Neural cell (in vitro differentiated cells): ENCODE measurements around the gene PAEP.

Experiments
- EP300 ChIP-seq: fragments of 450-650 bp; conservative IDR thresholded peaks from 2 replicates; pipeline ENCODE4 v1.6.1; 2014; ENCODE audit warnings: antibody characterized with exemption, mild to moderate bottlenecking, moderate library complexity; ENCODE audit not compliant: poor library complexity, severe bottlenecking
- EZH2 ChIP-seq: fragments of 200-600, 300-800 bp; shearing (Covaris generic), sonication (generic); IDR thresholded peaks from 2 replicates; pipeline ENCODE4 v1.6.1; 2014; ENCODE audit warnings: antibody characterized with exemption, low read length, borderline replicate concordance, mild to moderate bottlenecking; ENCODE audit not compliant: insufficient read depth, poor library complexity, severe bottlenecking
- MXI1 ChIP-seq: fragments of 450-650 bp; conservative IDR thresholded peaks from 2 replicates; pipeline ENCODE4 v1.6.1; 2014; ENCODE audit warnings: antibody characterized with exemption, mild to moderate bottlenecking; ENCODE audit not compliant: poor library complexity, severe bottlenecking
- POLR2AphosphoS5 ChIP-seq: IDR thresholded peaks from 2 replicates; pipeline ENCODE4 v1.6.1; 2012
- SMC3 ChIP-seq: fragments of 450-650 bp; conservative IDR thresholded peaks from 2 replicates; pipeline ENCODE4 v1.6.1; 2014; ENCODE audit warnings: antibody characterized with exemption, mild to moderate bottlenecking, moderate library complexity; ENCODE audit not compliant: poor library complexity
- TAF1 ChIP-seq: IDR thresholded peaks from 2 replicates; pipeline ENCODE4 v1.6.1; 2012; ENCODE audit warnings: low read depth
- TF ChIP-seq, protein P1 (sequence below): fragments of 450-650 bp; IDR thresholded peaks from 2 replicates; pipeline ENCODE4 v1.5.1; 2014; ENCODE audit warnings: antibody characterized with exemption, mild to moderate bottlenecking, moderate library complexity; ENCODE audit not compliant: poor library complexity, severe bottlenecking
- TF ChIP-seq, protein P2 (sequence below): IDR thresholded peaks from 2 replicates; pipeline ENCODE4 v1.6.1; 2012; ENCODE audit warnings: borderline replicate concordance

- no peak for TF ChIP-seq EP300
- no peak for TF ChIP-seq MXI1
- TF ChIP-seq, protein P1, sequence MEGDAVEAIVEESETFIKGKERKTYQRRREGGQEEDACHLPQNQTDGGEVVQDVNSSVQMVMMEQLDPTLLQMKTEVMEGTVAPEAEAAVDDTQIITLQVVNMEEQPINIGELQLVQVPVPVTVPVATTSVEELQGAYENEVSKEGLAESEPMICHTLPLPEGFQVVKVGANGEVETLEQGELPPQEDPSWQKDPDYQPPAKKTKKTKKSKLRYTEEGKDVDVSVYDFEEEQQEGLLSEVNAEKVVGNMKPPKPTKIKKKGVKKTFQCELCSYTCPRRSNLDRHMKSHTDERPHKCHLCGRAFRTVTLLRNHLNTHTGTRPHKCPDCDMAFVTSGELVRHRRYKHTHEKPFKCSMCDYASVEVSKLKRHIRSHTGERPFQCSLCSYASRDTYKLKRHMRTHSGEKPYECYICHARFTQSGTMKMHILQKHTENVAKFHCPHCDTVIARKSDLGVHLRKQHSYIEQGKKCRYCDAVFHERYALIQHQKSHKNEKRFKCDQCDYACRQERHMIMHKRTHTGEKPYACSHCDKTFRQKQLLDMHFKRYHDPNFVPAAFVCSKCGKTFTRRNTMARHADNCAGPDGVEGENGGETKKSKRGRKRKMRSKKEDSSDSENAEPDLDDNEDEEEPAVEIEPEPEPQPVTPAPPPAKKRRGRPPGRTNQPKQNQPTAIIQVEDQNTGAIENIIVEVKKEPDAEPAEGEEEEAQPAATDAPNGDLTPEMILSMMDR, result no peak
- TF ChIP-seq, protein P2, sequence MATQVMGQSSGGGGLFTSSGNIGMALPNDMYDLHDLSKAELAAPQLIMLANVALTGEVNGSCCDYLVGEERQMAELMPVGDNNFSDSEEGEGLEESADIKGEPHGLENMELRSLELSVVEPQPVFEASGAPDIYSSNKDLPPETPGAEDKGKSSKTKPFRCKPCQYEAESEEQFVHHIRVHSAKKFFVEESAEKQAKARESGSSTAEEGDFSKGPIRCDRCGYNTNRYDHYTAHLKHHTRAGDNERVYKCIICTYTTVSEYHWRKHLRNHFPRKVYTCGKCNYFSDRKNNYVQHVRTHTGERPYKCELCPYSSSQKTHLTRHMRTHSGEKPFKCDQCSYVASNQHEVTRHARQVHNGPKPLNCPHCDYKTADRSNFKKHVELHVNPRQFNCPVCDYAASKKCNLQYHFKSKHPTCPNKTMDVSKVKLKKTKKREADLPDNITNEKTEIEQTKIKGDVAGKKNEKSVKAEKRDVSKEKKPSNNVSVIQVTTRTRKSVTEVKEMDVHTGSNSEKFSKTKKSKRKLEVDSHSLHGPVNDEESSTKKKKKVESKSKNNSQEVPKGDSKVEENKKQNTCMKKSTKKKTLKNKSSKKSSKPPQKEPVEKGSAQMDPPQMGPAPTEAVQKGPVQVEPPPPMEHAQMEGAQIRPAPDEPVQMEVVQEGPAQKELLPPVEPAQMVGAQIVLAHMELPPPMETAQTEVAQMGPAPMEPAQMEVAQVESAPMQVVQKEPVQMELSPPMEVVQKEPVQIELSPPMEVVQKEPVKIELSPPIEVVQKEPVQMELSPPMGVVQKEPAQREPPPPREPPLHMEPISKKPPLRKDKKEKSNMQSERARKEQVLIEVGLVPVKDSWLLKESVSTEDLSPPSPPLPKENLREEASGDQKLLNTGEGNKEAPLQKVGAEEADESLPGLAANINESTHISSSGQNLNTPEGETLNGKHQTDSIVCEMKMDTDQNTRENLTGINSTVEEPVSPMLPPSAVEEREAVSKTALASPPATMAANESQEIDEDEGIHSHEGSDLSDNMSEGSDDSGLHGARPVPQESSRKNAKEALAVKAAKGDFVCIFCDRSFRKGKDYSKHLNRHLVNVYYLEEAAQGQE, result no peak
- TF ChIP-seq EZH2, result no peak
- TF ChIP-seq TAF1, result no peak
- TF ChIP-seq POLR2AphosphoS5, result no peak
- TF ChIP-seq SMC3, result no peak
Measured at GRCh38 chr9:135580664-135581380, 19.3 kb downstream of the PAEP start.
